GM19452 (cell line): ENCODE measurements around the gene NPAS3.

ENCODE experiments used
- ATAC-seq: cut with Tn5 transposase; IDR thresholded peaks from one replicate; pipeline ENCODE4 v1.9.1; 2021; ENCODE audit not compliant: unreplicated experiment

Gene NPAS3

DNA sequence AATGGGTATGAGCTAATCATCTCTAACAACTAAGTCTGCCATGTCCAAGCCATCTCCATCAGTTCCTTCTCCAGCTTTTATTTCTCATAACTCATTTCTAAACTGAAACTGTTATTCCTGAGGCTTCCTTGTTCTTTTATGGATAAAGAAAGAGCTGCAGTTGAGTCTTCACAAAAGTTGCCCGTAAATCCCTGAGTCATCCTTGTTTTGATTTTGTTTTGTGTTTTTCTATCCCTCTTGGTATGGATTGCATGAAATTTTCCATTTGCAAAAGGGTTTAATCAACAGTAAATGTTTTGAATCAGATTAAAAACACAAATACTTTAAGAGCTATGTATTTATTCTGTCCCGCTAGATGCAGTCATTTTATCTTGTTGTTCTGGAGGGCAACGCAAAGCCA is 721.6 kb downstream of the NPAS3 start:
- no peak for ATAC-seq

DNA sequence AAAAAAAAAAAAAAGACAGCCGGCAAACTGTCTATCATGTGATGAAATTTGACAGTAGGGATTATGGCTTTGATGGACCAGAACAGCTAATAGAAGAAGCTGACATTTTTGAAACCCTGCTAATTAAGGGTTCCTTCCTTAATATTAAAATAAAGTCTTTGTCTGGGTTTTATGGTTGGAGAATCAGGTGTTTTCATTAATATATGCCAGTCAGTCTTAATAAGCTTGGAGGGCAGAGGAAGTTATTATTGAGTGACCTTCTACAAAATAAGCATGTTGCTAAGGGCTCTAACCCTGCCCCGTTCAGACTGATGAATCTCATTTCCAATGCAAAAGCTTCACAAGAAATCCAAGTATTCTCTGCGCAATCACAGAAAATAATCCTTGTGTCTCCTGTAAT is 722.4 kb downstream of the NPAS3 start:
- ATAC-seq: no peak

DNA sequence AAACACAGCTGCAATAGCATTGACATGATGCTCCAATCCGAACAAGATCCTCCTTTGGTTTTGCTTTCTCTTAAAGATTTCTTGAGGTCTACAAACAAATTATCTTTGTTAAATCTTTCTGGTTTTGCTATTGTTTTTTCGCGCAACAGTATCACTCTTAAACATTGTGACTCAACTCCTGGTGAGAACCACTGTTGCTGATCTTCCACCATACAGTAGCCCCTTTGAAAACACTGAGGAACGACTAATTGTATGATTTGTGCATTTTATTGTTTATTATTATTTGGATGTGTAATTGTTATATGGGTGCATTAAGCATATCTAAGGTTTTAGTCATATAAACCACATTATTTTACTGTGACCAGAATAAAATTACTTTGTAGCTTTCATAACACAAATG is 729.4 kb downstream of the NPAS3 start:
- ATAC-seq: no peak

DNA sequence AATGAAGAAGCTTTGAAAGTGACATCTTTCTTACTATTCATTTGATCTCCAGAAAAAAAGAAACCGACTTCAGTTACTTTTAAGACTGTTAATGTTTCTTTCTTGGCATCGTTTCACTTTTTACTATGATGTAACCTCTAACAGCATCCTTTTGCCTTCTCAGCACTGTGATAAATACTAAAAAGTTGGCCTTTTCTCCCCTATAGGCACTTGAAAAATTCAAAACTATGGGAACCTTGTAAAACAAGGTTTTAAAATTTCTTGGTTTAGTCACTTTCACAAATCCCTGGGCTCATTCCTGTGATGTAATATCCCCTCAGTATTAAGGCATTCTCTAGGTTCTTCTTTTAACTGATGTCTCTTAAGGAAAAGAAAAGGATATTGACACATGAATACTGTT is 730.4 kb downstream of the NPAS3 start:
- no peak for ATAC-seq

DNA sequence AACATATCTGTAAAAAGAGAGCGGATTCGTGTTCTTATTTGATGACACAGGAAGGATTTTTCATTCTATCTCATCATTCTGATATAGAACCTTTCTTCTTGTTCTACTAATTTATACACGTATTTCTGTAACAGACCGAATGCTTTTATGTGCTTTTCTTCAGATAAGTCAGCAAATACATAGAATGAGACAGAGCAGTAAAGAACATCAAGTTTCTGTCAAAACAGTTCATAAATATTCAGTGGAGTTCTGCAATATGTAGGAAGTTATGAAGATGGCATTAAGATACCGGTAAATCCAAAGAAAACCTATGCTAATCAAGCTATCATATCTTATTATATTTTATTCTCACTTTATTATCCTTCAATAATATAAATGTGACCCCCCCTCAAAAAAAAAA is 731.6 kb downstream of the NPAS3 start:
- ATAC-seq: no peak

DNA sequence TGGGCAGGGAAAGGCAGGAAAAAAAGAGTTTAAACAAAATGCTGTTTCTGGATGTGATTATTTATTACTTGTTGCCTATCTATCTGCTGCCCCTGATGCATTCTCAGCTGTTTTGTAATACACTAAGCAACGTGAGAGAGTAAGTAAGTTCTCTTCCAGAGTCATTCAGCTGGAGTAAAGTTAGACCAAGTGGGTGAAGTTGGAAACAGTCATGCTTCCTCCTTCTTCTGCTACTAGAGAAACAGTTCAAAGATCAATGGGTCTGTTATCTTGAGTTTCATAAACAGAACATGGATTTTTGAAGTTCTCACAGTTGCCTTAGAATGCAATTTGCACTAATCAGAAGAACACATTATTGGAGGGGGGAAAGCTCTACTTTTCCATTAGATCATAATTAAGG is 732.9 kb downstream of the NPAS3 start:
- ATAC-seq: no peak

DNA sequence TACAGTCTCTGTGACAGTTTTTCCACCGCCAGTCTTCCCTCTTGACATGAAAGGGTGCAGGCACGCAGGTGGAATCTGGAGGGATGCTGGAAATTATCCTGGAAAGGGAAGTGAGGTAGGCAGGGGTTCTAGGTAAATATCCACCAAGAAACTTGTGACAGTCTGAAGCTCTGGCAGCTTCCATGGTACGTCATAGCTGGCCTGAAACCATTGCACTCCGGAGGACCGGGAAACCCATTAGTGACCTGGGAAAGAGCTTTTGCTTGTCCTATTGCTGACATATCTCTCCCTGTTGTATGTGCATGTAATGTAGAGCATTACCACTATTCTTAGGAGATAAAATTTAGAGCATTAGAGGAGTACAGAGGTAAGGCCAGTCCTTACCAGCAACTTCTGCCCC is 736.2 kb downstream of the NPAS3 start:
- ATAC-seq: no peak

DNA sequence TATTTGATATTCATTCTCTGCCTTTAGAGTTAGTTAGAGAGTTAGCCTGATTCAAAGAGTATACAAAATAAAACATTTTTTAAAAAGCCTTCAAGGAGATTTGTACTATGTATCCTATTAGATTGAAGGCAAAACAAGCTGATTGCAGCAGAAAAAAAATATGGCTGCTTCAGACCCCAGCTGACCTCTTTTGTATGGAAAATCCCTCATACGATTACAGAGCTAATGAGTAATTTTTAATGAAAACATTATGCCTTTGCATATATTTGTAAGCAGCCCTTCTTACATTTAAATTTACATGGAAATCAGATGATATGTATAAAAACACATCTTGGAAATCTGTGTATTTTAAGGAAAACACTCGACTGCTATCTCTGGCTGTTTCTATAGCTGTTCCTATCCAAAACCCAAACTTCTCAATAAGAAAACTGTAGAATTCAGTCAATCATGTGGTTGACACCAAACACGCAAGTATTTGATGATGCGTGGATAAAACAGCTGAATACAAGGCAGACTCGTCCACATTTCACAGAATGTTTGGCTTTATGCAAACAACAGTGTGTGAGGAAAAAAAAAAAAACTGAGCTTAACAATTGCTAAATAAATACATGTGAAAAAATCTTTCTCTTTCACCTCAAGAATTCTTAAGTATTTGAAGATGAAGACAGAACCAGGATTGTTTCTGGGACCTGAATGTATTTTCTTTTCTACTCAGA is 736.9 kb downstream of the NPAS3 start:
- ATAC-seq: no peak

DNA sequence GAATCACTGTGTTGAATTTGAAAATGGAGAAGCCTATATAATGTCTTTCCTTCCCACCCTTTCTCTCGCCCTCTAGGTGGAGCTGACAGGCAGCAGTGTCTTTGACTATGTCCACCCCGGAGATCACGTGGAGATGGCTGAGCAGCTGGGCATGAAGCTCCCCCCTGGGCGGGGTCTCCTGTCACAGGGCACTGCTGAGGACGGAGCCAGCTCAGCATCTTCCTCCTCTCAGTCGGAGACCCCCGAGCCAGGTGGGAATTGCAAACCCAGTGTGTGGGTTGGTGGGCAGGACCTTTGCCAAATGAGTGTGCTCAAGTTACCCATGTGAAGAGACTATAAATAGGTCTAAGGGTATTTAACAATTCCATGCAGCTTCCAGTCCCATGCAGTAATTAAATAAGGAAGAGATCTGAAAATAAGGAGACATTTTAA is 737.5 kb downstream of the NPAS3 start:
- ATAC-seq: no peak

DNA sequence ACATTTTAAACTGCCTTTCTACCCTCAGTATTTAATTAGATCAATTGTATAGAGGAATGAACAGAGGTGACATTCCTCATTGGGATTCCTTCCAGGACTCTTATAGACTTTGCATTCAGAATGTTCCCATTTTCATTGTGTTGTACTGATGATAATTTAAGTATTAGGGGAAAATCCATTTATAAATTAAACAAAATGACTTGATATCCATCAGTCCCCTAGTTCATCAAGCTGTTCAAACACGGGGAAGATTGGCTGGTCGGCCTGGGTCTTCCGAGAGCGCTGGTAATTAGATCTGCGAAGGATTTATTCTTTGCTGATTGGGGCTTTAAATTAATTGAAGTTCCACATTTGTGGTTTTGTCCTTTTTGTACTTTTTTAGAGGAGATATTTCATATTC is 738.2 kb downstream of the NPAS3 start:
- no peak for ATAC-seq

DNA sequence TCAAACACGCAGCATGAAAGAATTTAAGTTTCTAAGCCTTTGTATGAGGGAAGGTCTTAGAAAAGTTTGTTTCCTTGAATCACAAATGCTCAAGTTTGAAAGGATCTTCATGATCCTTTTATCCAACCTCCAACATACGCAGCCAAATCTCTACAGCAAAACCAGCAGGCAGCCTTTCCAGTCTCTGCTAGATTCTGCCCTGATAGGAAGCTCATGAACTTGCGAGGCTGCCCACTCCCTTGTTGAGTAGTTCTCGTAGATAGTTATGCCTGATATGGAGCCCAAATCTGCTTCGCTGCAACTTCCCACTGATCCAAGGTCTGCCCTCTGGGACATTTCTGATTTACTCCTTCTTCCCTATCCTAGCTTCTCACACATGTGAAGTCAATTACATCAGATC is 739.3 kb downstream of the NPAS3 start:
- ATAC-seq: no peak

DNA sequence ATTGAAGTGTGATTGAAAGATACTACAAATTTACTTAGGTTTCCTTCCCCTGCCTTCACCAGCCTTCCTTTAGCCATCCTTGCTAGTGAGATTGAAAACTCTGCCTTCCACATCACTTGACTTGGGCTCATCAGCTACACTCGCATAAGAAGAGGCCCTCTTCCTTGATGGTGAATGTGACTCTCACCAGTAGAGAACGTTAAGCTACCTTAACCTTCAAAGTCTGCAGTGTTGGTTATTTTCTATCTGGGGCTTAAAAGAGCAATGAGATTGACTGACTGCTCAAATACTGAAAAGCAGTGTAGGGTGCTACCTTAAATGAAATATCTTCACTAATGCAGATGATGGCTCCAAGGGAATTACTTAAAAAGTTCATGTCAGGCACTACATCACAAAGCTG is 740.3 kb downstream of the NPAS3 start:
- no peak for ATAC-seq

DNA sequence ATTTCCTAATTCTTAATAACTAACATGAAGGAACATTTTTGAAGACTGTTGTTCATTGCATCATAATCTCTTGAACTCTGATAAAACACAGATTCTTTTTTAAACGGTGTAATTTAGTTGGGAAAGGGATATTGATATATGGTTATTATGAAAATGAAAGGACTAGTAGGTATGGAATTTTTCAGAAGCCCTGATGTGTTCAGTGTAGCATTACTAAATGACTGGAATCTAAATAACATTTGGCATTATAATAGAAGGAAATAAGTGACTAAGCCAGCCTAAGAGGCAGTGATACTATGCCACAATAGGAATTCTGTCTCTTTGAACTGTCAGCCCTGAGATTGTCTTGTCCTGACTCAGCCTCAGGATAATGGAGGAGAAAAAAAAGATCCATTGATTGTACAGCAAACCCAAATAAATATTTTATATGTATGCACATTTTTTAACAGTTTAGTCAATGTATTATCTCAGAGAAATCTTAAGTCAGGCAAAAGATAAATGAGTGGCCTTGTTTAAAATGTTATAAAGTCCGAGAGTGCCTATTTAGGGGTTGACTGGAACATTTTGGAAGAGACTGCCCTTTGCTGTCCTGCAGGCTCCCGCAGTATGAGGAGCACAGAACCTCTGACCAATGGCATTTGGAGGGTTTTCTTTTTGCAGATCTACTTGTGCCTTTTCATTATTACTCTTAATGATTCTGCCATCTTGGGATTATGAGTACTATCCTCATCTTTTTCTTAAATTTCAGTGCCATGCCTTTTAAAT is 741.0 kb downstream of the NPAS3 start:
- no peak for ATAC-seq

DNA sequence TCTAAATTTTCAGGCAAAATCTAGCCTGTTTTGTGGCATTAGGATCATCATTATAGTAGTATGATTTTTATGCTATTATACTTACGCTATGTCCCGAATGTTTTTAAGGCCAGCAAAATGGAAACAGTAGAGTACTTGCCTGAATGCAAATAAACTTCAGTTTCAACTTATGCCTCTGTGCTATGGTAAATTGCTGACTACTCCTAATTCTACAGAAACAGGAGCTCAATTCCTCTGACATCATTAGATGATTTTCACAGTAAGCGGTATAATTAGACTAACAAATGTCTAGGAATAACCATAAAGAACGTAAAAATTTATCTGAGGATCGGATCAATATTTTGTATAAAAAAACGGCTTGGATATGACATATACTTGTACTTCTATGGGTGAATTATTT is 742.2 kb downstream of the NPAS3 start:
- no peak for ATAC-seq

DNA sequence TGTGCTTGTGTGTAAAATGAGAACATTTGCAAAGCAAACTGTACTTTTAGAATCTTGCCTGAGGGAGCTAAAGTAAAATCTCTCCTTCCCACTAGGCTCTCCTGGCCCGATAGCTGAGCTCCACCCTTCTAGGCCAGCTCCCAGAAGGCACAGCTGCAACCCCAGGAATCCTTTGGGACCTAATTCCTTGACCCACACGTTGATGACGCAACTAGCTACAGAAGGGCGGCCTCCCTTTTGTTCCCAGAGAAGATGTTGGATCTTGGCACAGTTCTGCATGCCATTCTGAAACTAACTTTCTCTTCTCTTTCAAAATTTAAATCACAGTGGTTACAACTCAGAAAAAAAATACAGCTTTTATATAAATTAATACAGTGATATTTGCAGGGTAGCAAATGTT is 744.1 kb downstream of the NPAS3 start:
- ATAC-seq: no peak

DNA sequence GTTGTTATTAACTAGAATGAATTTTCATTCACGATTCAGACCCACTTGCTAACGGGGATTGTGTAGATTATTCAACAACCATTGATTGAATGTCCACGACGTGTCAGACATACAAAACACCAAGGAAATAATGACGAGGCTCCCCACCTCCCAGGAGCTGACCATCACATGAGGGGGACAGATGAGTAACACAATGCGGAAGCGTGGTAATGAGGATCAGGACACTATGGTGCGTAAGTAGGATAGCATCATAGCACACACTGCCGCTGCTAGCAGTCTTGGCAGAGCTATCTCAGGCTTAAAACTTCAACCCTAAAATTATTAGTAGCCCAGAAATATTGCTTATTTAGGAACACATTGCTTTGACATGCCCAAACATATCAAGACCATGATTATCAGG is 746.3 kb downstream of the NPAS3 start:
- ATAC-seq: no peak

DNA sequence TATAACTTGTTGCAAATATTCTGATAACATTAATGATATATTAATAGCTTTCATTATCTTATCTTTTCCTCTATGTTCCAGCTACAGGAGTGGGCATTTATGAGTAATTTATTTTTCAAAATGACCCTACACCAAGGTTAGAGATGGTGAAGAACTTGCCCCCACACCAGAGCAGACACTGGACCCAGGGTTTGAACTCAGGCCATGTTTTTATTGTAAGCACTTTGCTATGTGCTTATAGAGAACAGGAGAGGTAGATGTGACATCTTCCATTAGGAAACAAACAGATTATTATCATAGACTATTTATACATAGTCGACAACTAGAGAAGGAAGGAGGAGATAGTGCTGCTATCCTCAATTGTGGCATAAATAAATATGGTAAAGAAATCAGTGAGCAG is 747.0 kb downstream of the NPAS3 start:
- no peak for ATAC-seq

DNA sequence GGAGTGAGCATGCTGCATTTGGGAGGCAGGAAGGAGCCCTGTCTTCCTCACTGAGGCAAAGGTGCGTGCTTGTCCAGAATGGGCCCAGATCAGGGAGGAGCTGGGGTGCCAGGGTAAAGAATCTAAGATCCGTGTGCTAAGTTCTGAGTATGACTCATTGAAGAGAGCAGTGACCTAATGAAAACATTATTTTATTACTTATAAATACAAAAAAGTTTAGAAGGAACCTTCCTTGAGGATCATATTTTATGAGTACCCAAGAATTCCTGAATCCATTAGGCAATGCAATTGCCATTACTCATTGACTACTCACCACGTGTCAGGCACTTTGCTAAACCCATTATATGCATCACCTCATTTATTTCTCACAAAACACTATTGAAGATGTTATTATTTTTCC is 747.5 kb downstream of the NPAS3 start:
- no peak for ATAC-seq

DNA sequence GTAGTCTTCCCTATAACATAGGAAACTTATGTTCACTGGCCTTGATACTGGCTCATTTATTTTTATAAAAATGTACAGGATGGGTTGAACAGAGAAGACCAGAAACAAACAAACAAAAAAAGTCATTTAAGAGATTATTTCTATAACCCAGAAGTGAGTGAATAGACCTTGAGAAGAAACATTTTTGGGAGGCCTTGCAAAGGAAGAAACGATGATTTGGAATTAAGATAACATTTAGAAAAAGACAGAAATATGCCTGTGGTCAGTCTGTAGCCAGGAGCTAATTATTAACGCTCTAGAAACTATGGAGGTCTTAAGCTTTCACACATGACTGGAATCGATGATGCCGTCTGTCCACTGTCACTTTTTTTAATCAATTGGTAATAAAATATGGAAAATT is 748.2 kb downstream of the NPAS3 start:
- ATAC-seq: no peak

DNA sequence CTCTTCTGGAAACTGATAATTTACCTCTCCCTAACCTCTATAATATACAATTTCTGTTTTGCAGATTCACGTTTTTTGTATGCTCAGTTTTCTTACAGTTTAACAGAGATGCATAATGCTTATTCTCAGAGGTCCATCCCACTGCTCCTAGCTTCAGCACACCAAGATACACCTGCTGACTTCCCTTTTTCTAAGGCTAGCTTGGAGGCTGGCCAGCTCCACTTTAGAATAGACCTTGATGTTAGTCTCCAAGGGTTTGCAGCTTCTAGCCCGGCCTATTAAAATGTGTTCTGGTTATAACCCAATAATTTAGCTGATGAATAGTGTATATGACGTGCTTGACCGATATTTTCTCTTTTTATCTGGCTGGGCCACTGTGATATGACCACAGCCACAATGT is 751.0 kb downstream of the NPAS3 start:
- no peak for ATAC-seq

DNA sequence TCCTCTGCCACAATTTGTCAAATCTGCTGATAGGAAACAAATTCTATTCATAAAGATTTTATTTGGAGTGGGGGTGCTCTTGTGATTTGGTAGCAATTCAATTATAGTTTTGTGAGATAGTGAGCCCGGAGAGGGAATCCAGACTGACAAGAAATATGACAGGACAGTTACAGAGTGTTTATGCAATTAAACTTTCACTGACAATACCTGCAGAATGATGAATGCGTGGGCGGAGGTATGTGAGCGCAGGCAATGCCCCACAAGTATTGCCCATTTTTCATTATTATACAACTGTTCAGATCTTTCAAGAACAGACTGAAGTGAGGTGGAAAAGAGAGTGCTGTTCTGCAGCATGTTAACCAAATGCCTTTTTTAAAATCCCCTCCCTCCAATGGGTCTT is 753.2 kb downstream of the NPAS3 start:
- no peak for ATAC-seq

DNA sequence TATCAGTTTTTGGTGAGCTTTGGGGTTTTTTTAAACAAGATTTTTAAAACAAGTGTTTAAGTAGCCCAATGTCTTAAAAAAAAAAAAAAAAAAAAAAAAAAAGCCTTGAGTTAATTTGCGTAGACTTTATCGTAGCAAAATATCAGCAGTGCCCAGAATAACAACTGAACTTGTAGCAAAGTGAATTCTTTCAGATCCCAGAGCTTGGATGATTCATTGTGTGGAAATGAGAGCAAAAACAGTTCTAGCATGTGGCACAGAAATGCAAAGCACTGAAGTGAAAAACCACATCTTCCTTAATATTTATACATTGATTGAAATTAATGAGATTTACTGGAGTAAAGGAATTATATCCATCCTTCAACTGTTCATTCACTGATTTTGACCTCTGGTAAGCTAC is 754.1 kb downstream of the NPAS3 start:
- ATAC-seq: no peak

DNA sequence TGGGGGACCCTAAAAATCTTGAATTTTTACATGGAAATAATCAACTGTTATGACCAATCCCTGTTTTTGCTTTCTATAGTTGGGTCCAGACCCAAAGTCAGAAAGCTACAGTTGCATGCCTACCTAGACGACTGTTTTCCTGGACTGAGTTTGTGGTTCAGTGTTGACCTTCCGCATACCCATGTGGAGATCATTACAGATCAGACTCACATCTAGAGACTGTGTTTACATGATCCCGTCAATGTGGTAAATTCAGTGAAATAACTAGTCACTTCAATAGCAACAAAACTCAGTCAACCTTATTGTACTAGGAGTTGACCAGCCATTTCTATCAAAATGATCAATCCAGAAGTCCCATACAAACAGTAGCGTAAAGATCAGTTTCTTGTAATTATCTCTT is 754.6 kb downstream of the NPAS3 start:
- ATAC-seq: no peak
